Measurements from ENCODE around the gene ST6GAL1. TPM values are rescaled to one million over a fixed set of nuclear protein-coding genes. Genes with fewer than 3 reads are reported as not detected.

Gene ST6GAL1
- total RNA-seq, 4 donors from 2014 or later = 18.0 to 32.2 (median 20.9) TPM

GRCh38 chr3:186917512-186918312 is 12.6 kb upstream of the ST6GAL1 start:
- ATAC-seq = no peak
- 67 to 92% methylated on average over 2 to 3 of the region's 4 CpGs for WGBS, 2 donors (ENCODE audit: low coverage in 1 of 2)
- TF ChIP-seq, protein P1, sequence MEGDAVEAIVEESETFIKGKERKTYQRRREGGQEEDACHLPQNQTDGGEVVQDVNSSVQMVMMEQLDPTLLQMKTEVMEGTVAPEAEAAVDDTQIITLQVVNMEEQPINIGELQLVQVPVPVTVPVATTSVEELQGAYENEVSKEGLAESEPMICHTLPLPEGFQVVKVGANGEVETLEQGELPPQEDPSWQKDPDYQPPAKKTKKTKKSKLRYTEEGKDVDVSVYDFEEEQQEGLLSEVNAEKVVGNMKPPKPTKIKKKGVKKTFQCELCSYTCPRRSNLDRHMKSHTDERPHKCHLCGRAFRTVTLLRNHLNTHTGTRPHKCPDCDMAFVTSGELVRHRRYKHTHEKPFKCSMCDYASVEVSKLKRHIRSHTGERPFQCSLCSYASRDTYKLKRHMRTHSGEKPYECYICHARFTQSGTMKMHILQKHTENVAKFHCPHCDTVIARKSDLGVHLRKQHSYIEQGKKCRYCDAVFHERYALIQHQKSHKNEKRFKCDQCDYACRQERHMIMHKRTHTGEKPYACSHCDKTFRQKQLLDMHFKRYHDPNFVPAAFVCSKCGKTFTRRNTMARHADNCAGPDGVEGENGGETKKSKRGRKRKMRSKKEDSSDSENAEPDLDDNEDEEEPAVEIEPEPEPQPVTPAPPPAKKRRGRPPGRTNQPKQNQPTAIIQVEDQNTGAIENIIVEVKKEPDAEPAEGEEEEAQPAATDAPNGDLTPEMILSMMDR (IDR thresholded peaks at IDR 0.05) = no peak
- no peak for TF ChIP-seq POLR2A (IDR thresholded peaks at IDR 0.05)
- no peak for TF ChIP-seq EP300 (IDR thresholded peaks at IDR 0.05)
- no peak for TF ChIP-seq POLR2AphosphoS5 (IDR thresholded peaks at IDR 0.05)
- H3K4me3 ChIP-seq = no peak overlapping the region
- H3K9me3 ChIP-seq = no peaks in the 10 kb centered on the region
- H3K27me3 ChIP-seq = no peaks in the 10 kb centered on the region
- no peak overlapping the region for H3K27ac ChIP-seq
- no peaks in the 10 kb centered on the region for H3K36me3 ChIP-seq
- no peaks in the 10 kb centered on the region for H3K4me1 ChIP-seq

GRCh38 chr3:186920301-186920700 is 10.0 kb upstream of the ST6GAL1 start:
- 84 to 92% methylated on average over 3 to 4 of the region's 4 CpGs for WGBS, 2 donors (ENCODE audit: low coverage in 1 of 2)
- ATAC-seq = no peak
- H3K27me3 ChIP-seq = no peaks in the 10 kb centered on the region
- no peak for TF ChIP-seq EP300 (IDR thresholded peaks at IDR 0.05)
- TF ChIP-seq, protein P1 (IDR thresholded peaks at IDR 0.05) = no peak
- TF ChIP-seq POLR2A (IDR thresholded peaks at IDR 0.05) = no peak
- no peak for TF ChIP-seq POLR2AphosphoS5 (IDR thresholded peaks at IDR 0.05)
- no peaks in the 10 kb centered on the region for H3K36me3 ChIP-seq
- no peak overlapping the region for H3K4me3 ChIP-seq
- no peak overlapping the region for H3K27ac ChIP-seq
- H3K9me3 ChIP-seq = no peaks in the 10 kb centered on the region
- no peaks in the 10 kb centered on the region for H3K4me1 ChIP-seq

- H3K4me1 ChIP-seq = no peaks in the 10 kb centered on the region
- TF ChIP-seq POLR2A (IDR thresholded peaks at IDR 0.05) (no peak), POLR2AphosphoS5 (IDR thresholded peaks at IDR 0.05) (no peak), EP300 (IDR thresholded peaks at IDR 0.05) (no peak)
- TF ChIP-seq, protein P1 (IDR thresholded peaks at IDR 0.05) = no peak
- H3K4me3 ChIP-seq = no peak overlapping the region
- no peaks in the 10 kb centered on the region for H3K9me3 ChIP-seq
- ATAC-seq = no peak
- no peaks in the 10 kb centered on the region for H3K36me3 ChIP-seq
- no peaks in the 10 kb centered on the region for H3K27me3 ChIP-seq
- 92% methylated on average over 1 of the region's 1 CpG; no CpG with 5 or more reads in 1 of the 2 donors for WGBS, 2 donors (ENCODE audit: low coverage in 1 of 2)
- H3K27ac ChIP-seq = no peak overlapping the region
Observed at GRCh38 chr3:186920796-186921195, 9.5 kb upstream of the ST6GAL1 start.

GRCh38 chr3:186921578-186921977 is 8.7 kb upstream of the ST6GAL1 start:
- ATAC-seq = no peak
- H3K27me3 ChIP-seq = no peaks in the 10 kb centered on the region
- no peaks in the 10 kb centered on the region for H3K4me1 ChIP-seq
- TF ChIP-seq POLR2A (IDR thresholded peaks at IDR 0.05) = no peak
- TF ChIP-seq EP300 (IDR thresholded peaks at IDR 0.05) = no peak
- TF ChIP-seq POLR2AphosphoS5 (IDR thresholded peaks at IDR 0.05) = no peak
- TF ChIP-seq, protein P1 (IDR thresholded peaks at IDR 0.05) = no peak
- WGBS, 2 donors (ENCODE audit: low coverage in 1 of 2) = 75% methylated on average over 2 of the region's 3 CpGs
- H3K27ac ChIP-seq = no peak overlapping the region
- no peak overlapping the region for H3K4me3 ChIP-seq
- H3K36me3 ChIP-seq = no peaks in the 10 kb centered on the region
- H3K9me3 ChIP-seq = no peaks in the 10 kb centered on the region

DNA sequence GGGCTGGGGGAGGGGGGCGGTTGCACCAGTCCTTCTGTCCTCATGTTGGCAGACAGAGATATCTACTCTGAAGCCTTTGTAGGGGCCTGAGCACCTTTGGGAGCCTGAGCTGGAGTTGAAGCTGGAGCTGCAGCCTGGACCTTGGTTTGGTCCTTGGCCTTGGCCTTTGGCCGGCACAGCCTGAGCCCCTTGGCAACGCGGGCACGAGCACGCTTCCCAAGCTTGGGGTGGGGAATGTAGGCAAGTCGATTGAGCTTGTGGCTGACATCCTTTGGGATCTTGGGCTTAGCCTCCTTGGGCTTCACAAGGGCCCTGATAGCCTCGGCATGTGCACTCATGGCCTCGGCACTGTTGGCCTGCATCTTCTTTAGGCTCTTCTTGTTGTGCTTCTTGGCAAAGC is 8.1 kb upstream of the ST6GAL1 start:
- Histone ChIP-seq H3K27ac (no peak overlapping the region), H3K4me3 (no peak overlapping the region), H3K36me3 (no peaks in the 10 kb centered on the region), H3K4me1 (no peaks in the 10 kb centered on the region), H3K27me3 (no peaks in the 10 kb centered on the region), H3K9me3 (no peaks in the 10 kb centered on the region)
- 100% methylated on average over 1 of the region's 9 CpGs; no CpG with 5 or more reads in 1 of the 2 donors for WGBS, 2 donors (ENCODE audit: low coverage in 1 of 2)
- TF ChIP-seq EP300 (IDR thresholded peaks at IDR 0.05) (no peak), POLR2AphosphoS5 (IDR thresholded peaks at IDR 0.05) (no peak), POLR2A (IDR thresholded peaks at IDR 0.05) (no peak)
- TF ChIP-seq, protein P1 (IDR thresholded peaks at IDR 0.05) = no peak
- no peak for ATAC-seq

Data from gastroesophageal sphincter (tissue), 4 donors.